ENCODE data around the gene MANSC1.
A peak's percentile ranks its signal among the peaks of the same experiment; 100 is the strongest.

The MANSC1 gene

GRCh38 chr12:12349711-12350665 lies at the start of gene MANSC1:
MANSC1 (minus strand) TSS chr12:12350242; CDS start chr12:12343314, 6,928 bp downstream.
- DNase-seq, result peak; percentile 79

- DNase-seq, result no peak
Observed at GRCh38 chr12:12399161-12399560, 49.1 kb upstream of the MANSC1 start.

GRCh38 chr12:12398026-12398859 lies 48.2 kb upstream of the MANSC1 start:
- DNase-seq, result peak; percentile 90

GRCh38 chr12:12397184-12397583 lies 47.1 kb upstream of the MANSC1 start:
- DNase-seq, result no peak

GRCh38 chr12:12396694-12397093 lies 46.7 kb upstream of the MANSC1 start:
- DNase-seq, result peak; percentile 43

- DNase-seq, result no peak
Observed at GRCh38 chr12:12393171-12393570, 43.1 kb upstream of the MANSC1 start.

DNA sequence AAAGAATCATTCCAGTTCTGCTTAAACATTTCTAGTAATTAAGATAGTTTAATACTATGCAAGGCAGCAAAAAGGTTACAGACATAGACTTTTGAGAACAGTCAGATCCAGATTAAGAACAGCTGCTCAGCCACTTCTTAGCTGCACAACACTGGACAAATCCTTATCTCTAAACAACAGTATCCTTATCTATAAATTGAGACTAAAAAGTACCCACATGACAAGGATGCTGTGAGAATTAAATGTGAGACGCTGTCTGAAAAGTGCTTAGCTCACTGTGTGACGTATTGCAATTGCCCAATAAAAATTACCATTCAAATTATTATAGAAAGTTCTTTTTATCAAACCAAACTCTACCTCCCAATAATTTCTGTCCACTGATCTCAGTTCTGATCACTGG lies 42.4 kb upstream of the MANSC1 start:
- DNase-seq, result no peak

GRCh38 chr12:12387501-12387900 lies 37.5 kb upstream of the MANSC1 start:
- no peak for DNase-seq

- peak; percentile 81 for DNase-seq
Observed at GRCh38 chr12:12384571-12385340, 34.7 kb upstream of the MANSC1 start.

GRCh38 chr12:12381982-12382381 lies 31.9 kb upstream of the MANSC1 start:
- no peak for DNase-seq

GRCh38 chr12:12380949-12381593 lies 31.0 kb upstream of the MANSC1 start:
- DNase-seq, result no peak

- no peak for DNase-seq
Observed at GRCh38 chr12:12379831-12380730, 30.0 kb upstream of the MANSC1 start.

DNA sequence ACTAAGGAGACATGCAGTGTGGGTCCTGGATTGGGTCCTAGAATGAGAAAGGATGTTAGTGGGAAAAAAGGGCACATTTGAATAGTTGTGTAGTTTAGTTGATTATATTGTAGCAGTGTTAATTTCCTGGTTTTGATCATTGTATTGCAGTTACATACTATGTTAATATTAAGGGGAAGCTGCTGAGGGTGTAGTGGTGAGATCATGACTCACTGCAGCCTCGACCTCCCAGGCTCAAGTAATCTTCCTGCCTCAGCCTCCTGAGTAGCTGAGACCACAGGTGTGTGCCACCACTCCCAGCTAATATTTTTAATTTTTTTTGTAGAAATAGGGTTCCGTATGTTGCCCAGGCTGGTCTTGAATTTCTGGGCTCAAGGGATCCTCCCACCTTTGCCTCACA lies 28.6 kb upstream of the MANSC1 start:
- no peak for DNase-seq

GRCh38 chr12:12376646-12377448 lies 26.8 kb upstream of the MANSC1 start:
- peak; percentile 81 for DNase-seq

GRCh38 chr12:12372946-12373722 lies 23.1 kb upstream of the MANSC1 start:
- DNase-seq, result no peak

DNA sequence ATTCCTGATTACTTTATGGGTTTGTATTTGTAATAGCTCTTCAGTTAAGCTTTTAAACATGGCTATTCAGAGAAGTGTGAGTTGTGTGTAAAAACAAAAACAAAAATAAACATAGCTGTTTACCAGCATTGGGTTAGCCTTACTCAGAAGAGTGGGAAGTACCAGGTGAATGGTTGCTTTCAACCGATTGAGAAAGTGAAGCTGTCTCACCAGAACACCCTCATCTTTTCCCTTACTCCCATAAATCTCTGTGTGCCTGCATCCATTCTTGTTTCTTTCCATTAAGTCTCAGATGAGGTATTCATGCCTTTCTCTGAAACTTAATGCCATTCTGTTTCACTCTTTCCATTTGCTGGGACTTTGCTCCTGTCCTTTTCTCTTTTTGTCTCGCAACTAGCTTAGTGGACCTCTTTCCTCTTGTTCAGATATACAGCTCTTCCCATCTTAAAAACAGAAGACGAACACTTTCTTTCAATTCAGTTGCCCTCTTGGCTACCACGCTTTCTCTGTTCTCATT lies 17.5 kb upstream of the MANSC1 start:
- no peak for DNase-seq

DNA sequence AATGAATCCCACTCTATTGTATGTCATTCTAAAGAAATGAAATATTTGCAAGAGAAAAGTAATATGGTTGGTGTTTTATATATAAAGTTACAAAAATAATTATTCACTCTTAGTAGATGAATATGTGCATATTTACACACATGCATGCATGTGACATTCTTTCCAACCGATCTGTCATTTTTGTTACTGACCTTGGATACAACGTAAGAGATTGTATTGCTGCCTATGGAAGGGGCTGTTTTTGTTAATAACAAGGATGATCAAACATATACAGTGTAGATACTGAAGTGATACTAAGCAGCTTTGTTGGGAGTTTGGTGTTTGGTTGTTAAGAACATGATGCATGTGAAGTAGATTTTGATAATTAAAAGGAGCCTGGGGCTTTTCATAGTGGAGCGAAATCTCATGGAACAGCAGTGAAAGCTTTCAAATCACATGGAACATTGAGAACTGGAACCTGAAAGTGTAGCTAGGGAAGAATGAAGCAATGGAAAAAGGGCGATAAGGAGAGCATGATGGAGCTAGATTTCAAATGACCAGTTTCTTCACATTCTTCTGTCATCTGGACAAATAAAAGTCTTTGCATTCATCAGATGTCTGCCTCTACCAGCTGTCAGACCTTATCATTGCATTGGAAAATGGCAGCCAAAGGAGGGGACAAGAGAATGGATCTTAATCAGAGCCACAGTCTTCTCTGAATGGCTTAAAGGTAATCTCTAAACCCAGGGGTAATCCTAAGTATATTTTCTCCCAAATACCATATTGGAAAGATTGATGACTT lies 16.8 kb upstream of the MANSC1 start:
- peak; percentile 35 for DNase-seq

GRCh38 chr12:12365931-12366431 lies 15.9 kb upstream of the MANSC1 start:
- peak; percentile 89 for DNase-seq
